Right lung (tissue), 5 donors: ENCODE data around the gene MAPT. TPM values are rescaled to one million over a fixed set of nuclear protein-coding genes. Genes with fewer than 3 reads are reported as not detected.
A peak's percentile ranks its signal among the peaks of the same experiment; 100 is the strongest.
"Not testable (repeated sequence)": the region's sequence is repeated elsewhere in the genome, so short reads cannot be mapped to it uniquely, and the experiment has no call there.

ENCODE experiments used
- DNase-seq, 2 donors: peaks; one replicate each; pipeline ENCODE4 v3.0.0-alpha.2; 2013
- polyA plus RNA-seq, 5 donors: library from polyadenylated mRNA; unstranded; fragments of 120-200 nt; gene quantifications; one replicate each; pipeline versions ENCODE4 v1.2.1 to v1.2.3, GENCODE V29; 2013; ENCODE audit warnings: inconsistent platforms in 1 of 5, low replicate concordance in 1 of 5; ENCODE audit not compliant: insufficient read length in 5 of 5, insufficient read depth in 1 of 5

The MAPT gene
- polyA plus RNA-seq, 5 donors, result 4.6 to 7.1 (median 4.7) TPM

GRCh38 chr17:45924332-45924820 lies 30.0 kb downstream of the MAPT start:
- DNase-seq, result no peak

DNA sequence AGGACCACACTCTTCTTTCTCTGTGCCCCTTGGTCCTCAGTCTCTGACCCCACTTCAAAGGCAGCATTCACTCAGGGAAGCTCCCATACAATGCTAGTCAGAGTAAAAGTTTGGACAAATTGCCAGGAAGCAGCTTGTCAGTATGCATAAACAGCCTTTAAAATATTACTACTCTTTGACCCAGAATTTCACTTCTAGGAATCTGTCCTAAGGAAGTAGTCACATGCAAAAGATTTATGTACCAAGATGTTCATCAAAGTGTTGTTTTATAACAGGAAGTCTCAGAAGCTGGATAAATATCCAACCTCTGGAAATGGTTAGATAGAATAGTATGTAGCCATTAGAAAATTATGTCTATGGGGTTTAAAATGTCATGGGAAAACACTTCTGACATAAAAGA lies 31.0 kb downstream of the MAPT start:
- no peak for DNase-seq

DNA sequence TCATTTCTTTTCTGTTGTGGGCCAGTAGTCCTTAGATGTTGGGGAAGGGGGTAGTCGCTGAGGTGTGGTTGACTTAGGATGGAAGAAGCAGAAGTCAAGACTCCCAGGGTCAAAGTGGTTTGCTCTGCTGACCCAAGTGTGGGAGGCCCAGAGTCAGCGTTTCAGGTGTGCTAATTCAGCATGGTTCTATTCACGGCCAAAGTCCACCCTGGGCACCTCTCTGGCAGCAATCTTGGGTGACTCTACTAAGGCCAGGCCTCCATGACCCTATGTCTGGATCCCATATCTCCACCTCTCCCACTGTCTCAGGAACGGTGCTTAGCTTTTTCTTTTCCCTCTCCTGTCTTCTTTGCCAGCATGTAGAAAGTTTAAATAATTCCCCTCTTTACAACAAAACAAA lies 32.9 kb downstream of the MAPT start:
- DNase-seq, result no peak

DNA sequence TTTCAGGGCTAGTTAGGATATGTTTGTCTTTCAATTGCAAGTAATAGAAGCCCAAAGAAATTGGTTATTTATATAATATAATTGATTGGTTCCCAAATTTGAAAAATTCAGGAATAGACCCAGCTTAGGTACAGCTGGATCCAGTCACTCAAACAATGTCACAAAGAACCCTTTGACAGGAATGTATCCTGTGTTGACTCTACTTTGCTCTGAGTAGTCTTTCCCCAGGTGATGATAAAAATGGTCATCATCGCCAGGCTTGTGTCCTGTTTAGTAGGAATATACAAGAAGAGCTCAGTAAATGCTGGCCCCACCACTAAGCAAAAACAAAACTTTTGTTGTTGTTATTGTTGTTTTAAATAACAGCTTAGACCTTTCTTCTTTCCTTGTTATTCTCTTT lies 35.0 kb downstream of the MAPT start:
- DNase-seq, result no peak

- no peak for DNase-seq
Measured at GRCh38 chr17:45930420-45930951, 36.1 kb downstream of the MAPT start.

DNA sequence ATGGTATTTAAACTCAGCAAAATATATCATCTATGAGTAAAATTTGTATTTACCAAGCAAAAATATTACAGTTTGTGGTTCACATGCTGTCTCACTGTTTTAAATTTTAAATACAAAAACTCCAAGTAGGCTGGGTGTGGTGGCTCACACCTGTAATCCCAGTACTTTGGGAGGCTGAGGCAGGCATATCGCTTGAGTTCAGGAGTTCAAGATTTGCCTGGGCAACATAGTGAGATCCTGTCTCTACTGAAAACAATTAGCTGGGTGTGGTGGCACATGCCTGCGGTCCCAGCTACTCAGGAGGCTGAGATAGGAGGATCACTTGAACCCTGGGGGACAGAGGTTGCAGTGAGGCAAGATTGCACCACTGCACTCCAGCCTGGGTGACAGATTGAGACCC lies 37.3 kb downstream of the MAPT start:
- DNase-seq, result no peak

DNA sequence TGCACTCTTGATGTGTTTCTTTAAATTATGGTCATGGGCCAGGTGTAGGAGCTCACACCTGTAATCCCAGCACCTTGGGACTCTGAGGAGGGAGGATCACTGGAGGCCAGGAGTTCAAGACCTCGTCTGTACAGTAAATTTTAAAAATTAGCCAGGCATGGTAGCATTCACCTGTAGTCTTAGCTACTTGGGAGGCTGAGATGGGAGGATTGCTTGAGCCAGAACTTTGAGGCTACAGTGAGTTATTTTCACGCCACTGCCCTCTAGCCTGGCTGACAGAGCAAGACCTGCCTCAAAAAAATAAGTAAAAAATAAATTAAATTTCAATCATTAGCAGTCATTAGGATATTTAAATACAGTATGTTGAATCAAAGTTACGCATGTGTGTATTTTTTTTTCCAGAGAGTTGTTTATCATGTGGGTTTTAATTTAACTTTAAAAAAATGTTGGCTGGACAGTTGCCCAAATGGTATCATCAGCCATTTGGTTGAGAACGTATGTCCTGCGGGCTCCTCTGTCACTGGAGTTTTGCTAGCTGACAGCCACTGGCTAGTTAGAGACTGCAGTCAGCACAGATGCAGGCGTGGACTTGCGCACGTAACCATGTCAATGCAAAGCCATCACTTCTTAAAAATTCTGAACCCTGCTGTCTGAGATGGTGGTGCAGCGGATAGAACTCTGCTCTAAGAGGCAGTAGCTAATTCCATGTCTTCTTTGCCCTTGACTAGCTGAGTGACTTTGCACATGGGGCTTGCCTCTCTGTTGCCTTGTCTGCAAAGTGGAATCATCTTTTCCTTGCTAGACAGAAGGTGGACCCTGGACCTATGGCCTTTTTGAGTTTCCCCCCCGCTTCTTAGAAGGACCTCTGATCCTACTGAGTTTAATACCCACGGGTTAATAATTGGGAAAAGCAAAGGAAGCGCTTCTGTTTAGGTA lies 40.0 kb downstream of the MAPT start:
- no peak for DNase-seq

DNA sequence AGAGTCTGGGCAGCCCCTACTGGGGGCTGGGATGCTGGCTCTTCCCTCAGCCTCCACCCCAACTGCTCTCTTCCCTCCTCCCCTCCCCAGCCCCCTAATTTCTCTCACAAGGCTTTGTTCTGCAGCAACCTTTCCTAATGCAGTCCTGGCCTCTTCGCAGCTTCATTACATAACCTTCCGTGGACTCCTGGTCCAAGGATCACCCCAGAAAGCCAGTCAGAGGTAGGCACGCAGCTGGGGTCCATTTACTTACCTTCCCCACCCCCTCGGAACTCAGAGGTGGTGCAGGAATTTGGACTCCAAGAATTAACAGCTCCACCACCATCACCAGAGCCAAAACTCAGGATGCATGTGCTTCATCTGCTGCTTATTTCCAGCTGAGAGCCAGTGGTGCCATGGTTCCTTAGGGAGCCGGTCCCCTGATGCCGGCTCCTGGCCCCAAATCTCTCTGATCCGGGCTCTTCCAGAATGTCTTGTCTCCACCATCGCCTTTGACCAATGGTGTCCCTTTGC lies 40.9 kb downstream of the MAPT start:
- no peak for DNase-seq

DNA sequence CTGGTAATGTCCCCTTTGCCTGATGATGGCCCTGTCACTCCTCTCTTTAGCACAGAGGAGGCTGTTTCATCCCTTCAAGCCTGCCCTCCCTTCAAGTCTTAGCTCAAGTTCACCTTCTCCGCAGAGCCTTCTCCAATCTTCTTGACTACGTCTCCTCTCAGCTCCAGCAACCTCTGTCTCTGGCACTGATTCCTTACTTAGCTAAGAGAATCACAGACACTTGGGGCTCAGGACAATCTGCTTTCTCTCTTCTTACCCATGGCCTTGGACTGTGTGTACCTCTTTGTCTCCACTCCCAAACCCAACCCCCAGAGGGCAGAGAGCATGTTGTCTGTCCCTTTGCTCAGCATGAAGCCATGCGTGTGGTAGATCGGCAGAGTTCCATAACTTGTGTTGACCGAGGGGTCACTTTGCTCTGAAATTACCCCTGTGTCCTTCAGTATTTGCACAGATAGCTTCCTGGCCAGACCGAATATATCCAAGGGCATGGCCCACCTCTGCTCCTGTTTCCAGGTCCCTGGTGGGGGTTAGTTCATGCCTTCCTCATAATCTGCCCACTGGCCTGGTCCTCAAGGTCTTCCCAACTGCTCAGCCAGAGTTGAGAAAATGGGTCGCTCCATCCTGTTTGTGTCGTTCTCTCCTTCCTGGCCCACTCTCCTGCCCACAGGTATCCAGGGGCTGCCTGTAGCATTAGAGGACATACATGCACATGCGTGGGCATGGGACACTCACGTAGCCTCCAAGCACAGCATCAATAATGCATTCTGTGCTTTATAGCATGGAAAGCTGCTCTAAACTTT lies 41.6 kb downstream of the MAPT start:
- DNase-seq, result no peak

- no peak for DNase-seq
Measured at GRCh38 chr17:45936610-45937009, 42.3 kb downstream of the MAPT start.

GRCh38 chr17:45937186-45937585 lies 42.8 kb downstream of the MAPT start:
- not testable (repeated sequence) for DNase-seq

- no peak for DNase-seq
Measured at GRCh38 chr17:45939395-45939794, 45.0 kb downstream of the MAPT start.

- no peak for DNase-seq
Measured at GRCh38 chr17:45940293-45940692, 45.9 kb downstream of the MAPT start.

- DNase-seq, result peak in 1 of 2 donors; percentile 14
Measured at GRCh38 chr17:45940826-45941225, 46.5 kb downstream of the MAPT start.

- no peak for DNase-seq
Measured at GRCh38 chr17:45941395-45941794, 47.0 kb downstream of the MAPT start.

DNA sequence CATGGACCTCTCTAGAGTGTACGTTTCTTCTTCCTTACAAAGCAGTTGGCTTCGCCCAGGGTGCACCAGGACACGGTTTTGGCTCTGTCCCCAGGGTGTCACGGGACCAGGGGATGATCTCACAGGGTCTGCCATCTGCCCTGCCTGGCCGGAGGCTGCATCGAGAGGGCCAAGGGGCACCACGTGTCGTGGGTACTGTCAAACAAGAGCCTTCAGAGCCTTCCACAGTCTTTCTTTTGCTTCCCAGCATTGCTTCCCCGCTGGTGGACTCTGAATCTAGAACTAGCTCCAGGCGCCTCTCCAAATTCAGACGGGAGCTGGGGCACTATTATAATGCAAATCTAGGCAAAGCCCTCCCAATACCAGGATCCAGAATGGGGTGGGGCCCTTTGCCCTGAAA lies 47.9 kb downstream of the MAPT start:
- no peak for DNase-seq

DNA sequence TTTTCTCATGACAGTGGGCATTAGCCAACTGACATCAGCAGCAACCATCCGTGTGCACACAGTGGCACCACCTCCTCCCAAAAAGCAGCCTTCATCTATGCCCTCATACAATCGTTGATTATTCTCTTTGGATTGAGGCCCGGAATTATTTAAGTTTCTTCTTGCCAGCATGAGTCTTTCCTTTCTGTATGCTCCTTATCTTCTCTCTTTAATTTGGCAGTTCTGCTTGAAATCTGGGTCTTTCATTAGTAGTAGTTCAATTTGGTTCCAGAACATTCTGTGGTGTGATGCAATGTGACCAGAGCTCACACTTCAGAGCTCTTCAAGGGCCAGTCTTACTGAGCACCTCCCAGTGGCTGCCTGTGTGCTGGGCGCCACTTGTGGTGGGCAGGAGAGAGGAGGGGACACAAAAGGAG lies 52.5 kb downstream of the MAPT start:
- no peak for DNase-seq

DNA sequence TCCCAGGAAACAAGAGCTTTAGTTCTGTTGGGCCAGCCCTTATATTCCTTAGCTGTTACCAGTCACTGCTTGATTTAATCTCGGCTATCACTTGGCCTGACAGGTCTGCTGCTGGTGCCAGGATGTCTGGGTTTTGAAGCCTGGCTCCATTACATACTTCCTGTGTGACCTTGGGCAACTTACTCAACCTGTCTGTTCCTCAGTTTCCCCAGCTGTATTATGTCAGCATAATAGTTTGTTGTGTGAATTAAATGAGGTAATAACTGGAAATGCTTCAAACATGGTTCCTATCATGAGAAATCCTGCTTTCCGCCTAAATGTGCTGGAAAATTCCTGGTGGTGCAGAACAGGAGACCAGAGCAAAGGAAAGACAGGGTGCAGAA lies 54.1 kb downstream of the MAPT start:
- DNase-seq, result no peak

DNA sequence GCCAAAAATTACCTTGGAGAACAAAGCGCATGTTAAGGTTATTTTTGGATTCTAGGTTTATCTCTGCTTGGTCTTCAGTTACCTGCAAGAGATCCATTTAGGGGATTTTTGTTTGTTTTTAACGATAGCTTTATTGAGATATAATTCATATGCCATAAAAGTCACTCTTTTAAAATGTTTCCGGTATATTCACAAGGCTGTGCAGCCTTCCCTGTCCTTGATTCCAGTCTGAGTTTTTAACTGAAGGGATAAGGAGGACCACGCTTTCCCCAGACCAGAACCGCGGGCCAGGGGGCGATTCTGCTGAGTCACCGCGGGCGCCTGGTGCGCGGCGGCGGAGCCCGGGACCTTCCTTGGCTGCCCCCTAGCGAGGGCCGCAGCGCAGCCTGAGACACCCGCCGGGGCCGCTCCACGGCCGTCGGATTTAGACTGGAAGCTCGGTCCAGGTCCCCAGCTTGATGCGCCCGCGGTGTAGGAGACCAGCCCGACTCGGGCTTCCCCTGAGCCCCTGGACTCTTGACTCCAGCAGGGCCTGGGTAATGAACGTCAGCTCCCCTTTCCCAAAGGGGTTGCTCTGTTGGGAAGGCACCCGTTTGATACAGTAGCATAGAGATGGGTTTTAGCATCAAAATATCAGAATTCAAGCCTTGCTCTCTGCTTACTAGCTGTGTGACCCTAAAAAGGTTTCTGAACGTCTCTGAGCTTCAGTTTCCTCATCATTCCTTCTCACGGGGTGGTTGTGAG lies 54.7 kb downstream of the MAPT start:
- DNase-seq, result peak in 1 of 2 donors; percentile 29

DNA sequence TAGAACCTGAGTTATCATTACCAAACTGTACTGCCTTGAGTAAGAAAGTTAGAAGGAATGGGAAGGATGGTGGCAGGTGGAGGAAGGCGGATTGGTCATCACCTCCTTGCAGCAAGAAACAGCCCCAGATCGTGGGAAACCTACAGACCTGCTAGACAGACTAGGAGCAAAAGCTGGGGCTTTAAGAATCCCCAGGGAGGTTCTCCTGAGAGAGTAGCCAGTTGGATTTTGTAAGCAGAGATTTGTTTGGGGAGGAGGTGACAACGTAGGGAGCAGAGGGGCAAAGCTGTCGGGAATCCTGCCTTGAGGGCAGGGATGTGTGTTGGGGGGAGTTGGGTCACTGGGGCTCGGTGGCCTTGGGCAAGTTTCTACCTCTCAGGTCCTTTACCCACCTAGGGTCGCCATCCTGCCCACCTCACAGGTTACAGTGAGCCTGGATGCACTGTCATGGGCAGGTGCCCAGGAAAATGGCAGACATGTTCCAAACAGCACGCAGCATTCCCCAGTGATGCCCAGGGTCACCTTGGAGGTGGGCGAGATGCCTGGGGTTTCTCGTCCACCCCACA lies 55.5 kb downstream of the MAPT start:
- no peak for DNase-seq

DNA sequence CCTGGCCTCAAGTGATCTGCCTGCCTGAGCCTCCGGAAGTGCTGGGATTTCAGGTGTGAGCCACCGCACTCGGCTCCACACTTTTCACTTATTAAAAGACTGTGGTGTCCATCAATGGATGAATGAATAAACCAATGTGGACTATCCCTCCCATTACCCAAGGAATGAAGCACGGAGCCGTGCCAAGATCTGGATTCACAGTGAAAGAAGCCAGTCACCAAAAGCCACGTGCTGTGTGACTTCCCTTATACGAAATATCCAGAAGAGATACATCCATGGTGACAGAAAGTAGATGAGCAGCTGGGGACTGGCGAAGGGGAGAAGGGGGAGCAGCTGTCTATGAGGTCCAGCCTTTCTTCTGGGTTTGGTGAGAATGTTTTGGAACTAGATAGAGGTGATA lies 56.5 kb downstream of the MAPT start:
- no peak for DNase-seq
